Right lobe of liver (tissue), 6 donors: ENCODE measurements around the gene TMEM231. TPM values are rescaled to one million over a fixed set of nuclear protein-coding genes. Genes with fewer than 3 reads are reported as not detected.

Experiments used
- ATAC-seq, 4 donors: fragments of 200-7000 bp; cut with Tn5 transposase; one replicate each; pipeline ENCODE4 v1.9.1; 2020; ENCODE audit warnings: mild to moderate bottlenecking in 4 of 4, moderate library complexity in 4 of 4
- DNase-seq, 3 donors: peaks; one replicate each; pipeline ENCODE4 v3.0.0-alpha.2; 2020
- H3K27ac ChIP-seq, 3 donors: fragments of 200-600 bp; one replicate each; pipeline ENCODE4 v1.8.0; 2022
- H3K27me3 ChIP-seq, 2 donors: fragments of 200-600 bp; one replicate each; pipeline ENCODE4 v1.8.0; 2022
- H3K36me3 ChIP-seq, 4 donors: fragments of 200-600 bp; sonication (generic) in 1 of 4; one replicate each; pipeline versions ENCODE4 v1.5.1 to v1.8.0; 2017 to 2022; ENCODE audit warnings: control low read depth in 1 of 4
- H3K4me1 ChIP-seq, 4 donors: fragments of 200-600 bp; sonication (generic) in 1 of 4; one replicate each; pipeline versions ENCODE4 v1.5.1 to v1.8.0; 2017 to 2022; ENCODE audit warnings: control low read depth in 1 of 4
- H3K4me3 ChIP-seq, 3 donors: fragments of 200-600 bp; one replicate each; pipeline ENCODE4 v1.8.0; 2022
- H3K9me3 ChIP-seq, 4 donors: fragments of 200-600 bp; sonication (generic) in 1 of 4; one replicate each; pipeline versions ENCODE4 v1.5.1 to v1.8.0; 2017 to 2022; ENCODE audit warnings: control low read depth in 1 of 4
- CTCF ChIP-seq, 4 donors: fragments of 200-600 bp in 3 of 4; fragments of 450-650 bp in 1 of 4; IDR thresholded peaks; one replicate each; pipeline versions ENCODE4 v1.5.1 to v1.8.0; 2016 to 2022; ENCODE audit warnings: antibody characterized with exemption in 4 of 4, mild to moderate bottlenecking in 2 of 4
- POLR2A ChIP-seq: fragments of 450-650 bp; IDR thresholded peaks from one replicate; pipeline ENCODE4 v1.6.1; 2017; ENCODE audit warnings: antibody characterized with exemption, mild to moderate bottlenecking
- WGBS: methylation state at CpG from one replicate; pipeline ENCODE4 v1.1.6; 2018; ENCODE audit warnings: low coverage, low lambda C conversion rate; ENCODE audit not compliant: insufficient coverage; ENCODE audit errors: missing lambda C conversion rate; 5-methylcytosine and 5-hydroxymethylcytosine counted together
- intact Hi-C, 2 donors: fragments of 100-400 bp; cut with DNase I; formaldehyde crosslinking; loops; one replicate each; pipeline versions ENCODE4 v1.11.2 to v1.14.1; 2022
- total RNA-seq, 6 experiments: library from RNA; depleted of rRNA in 2 of 6; stranded (reverse); fragments of >200 nt in 2 of 6; fragmentation: NEBNext Ultra II Directional in 3 of 6; extraction: Animal tissue kit (Norgen Biotek cat#: 25700) in 3 of 6; gene quantifications; one replicate each; pipeline versions ENCODE4 v1.1.0 to v1.2.4, GENCODE V29; 2016 to 2023
- donor health status: DM: no; HTN: yes; CAD: no.
- donor health status: DM: no; HTN: no; CAD: no.
- donor health status: DM: no; HTN: no; CAD: no.
- donor health status: DM: no; HTN: yes; CAD: no.
- donor health status: DM: no; HTN: yes; CAD: no.

Gene TMEM231
- total RNA-seq, 6 experiments from 2014 or later = 0.98 to 2.1 (median 1.7) TPM

- H3K27me3 ChIP-seq = no peaks in the 10 kb centered on the region
- intact Hi-C loops = no loop called here
- WGBS = 56% methylated on average over 1 of the region's 3 CpGs
- H3K9me3 ChIP-seq = no peaks in the 10 kb centered on the region
- no peak overlapping the region for H3K4me3 ChIP-seq
- H3K36me3 ChIP-seq = peaks cover 0 to 90% (median 27%) of the 10 kb centered on the region in 4 donors
- no peak for ATAC-seq
- TF ChIP-seq POLR2A = no peak
- peaks cover 0 to 4% (median 0%) of the 10 kb centered on the region in 4 donors for H3K4me1 ChIP-seq
- DNase-seq = no peak
- H3K27ac ChIP-seq = no peak overlapping the region
These were observed 17.0 kb upstream of the TMEM231 start for GRCh38 chr16:75572864-75573542.

- intact Hi-C loops = no loop called here
- 48% methylated on average over 5 of the region's 5 CpGs for WGBS
- H3K4me1 ChIP-seq = peaks cover 0 to 13% (median 0%) of the 10 kb centered on the region in 4 donors
- ATAC-seq (no peak), DNase-seq (no peak)
- no peaks in the 10 kb centered on the region for H3K27me3 ChIP-seq
- H3K27ac ChIP-seq = no peak overlapping the region
- H3K4me3 ChIP-seq = no peak overlapping the region
- peaks cover 0 to 69% (median 19%) of the 10 kb centered on the region in 4 donors for H3K36me3 ChIP-seq
- TF ChIP-seq CTCF (IDR thresholded peaks at IDR 0.05) (no peak), POLR2A (no peak)
- H3K9me3 ChIP-seq = no peaks in the 10 kb centered on the region
These were observed 14.5 kb upstream of the TMEM231 start for GRCh38 chr16:75570396-75571065.

GRCh38 chr16:75567911-75568310 is 11.9 kb upstream of the TMEM231 start:
- Histone ChIP-seq H3K4me3 (no peak overlapping the region), H3K27ac (no peak overlapping the region), H3K9me3 (no peaks in the 10 kb centered on the region), H3K27me3 (no peaks in the 10 kb centered on the region), H3K36me3 (peaks cover 0 to 46% (median 13%) of the 10 kb centered on the region in 4 donors), H3K4me1 (peaks cover 0 to 17% (median 0%) of the 10 kb centered on the region in 4 donors)
- TF ChIP-seq CTCF (IDR thresholded peaks at IDR 0.05) (no peak), POLR2A (no peak)
- ATAC-seq = no peak
- DNase-seq = no peak
- intact Hi-C loops = no loop called here
- WGBS = 62% methylated on average over 4 of the region's 4 CpGs

GRCh38 chr16:75566758-75567255 is 10.8 kb upstream of the TMEM231 start:
- Histone ChIP-seq H3K27ac (peak overlapping the region; percentile 64 to 83 (median 69)), H3K27me3 (no peaks in the 10 kb centered on the region), H3K9me3 (no peaks in the 10 kb centered on the region), H3K36me3 (peaks cover 0 to 37% (median 7%) of the 10 kb centered on the region in 4 donors), H3K4me1 (peaks cover 0 to 17% (median 0%) of the 10 kb centered on the region in 4 donors), H3K4me3 (peak overlapping the region; percentile 90 to 100 (median 99))
- TF ChIP-seq POLR2A = no peak
- no peak for TF ChIP-seq CTCF (IDR thresholded peaks at IDR 0.05)
- intact Hi-C loops = no loop called here
- DNase-seq (no peak), ATAC-seq (peak; percentile 3 to 34 (median 17))
- 0% methylated on average over 5 of the region's 32 CpGs for WGBS
